ENCODE results near the gene GPR149. TPM values are rescaled to one million over a fixed set of nuclear protein-coding genes. Genes with fewer than 3 reads are reported as not detected.

Gene GPR149
- total RNA-seq, 1 experiment from 2014 or later: not detected

GRCh38 chr3:154389861-154390260 is 40.1 kb downstream of the GPR149 start:
- H3K79me2 ChIP-seq (ENCODE audit: insufficient read depth, low read length): no peaks in the 10 kb centered on the region
- no peak overlapping the region for H3T11ph ChIP-seq (ENCODE audit: low read length)
- H3K23me2 ChIP-seq (ENCODE audit: insufficient read length, low read depth, low read length, poor library complexity, severe bottlenecking): no peaks in the 10 kb centered on the region
- Mint-ChIP-seq H3K4me1 (0 out of 4 replicates have a peak, but pooled peaks cover 0 to 4% of the 10 kb centered on the region in 2 experiments), H3K9me3 (no peaks in the 10 kb centered on the region), H3K27me3 (ENCODE audit: low read depth) (no peaks in the 10 kb centered on the region; the same call in 1 of the 2 replicates), H3K4me3 (no peak overlapping the region), H3K36me3 (ENCODE audit: insufficient read depth in 1 of 3, low read depth in 3 of 3) (no peaks in the 10 kb centered on the region), H3K27ac (no peak overlapping the region)
- no peaks in the 10 kb centered on the region for H3K79me1 ChIP-seq (ENCODE audit: insufficient read depth, low read depth, low read length, poor library complexity, severe bottlenecking)
- no peak overlapping the region for H2AFZ ChIP-seq (ENCODE audit: low read length)
- no peak overlapping the region for H4K8ac ChIP-seq (replicated peaks; ENCODE audit: insufficient read length, low read depth, low read length)
- no peak for DNase-seq
- H3K4me2 ChIP-seq (ENCODE audit: insufficient read depth, insufficient read length, low read length): no peak overlapping the region
- no peak overlapping the region for H4K5ac ChIP-seq (ENCODE audit: insufficient read length, low read depth, low read length)
- no peaks in the 10 kb centered on the region for H3K27me3 ChIP-seq (ENCODE audit: insufficient read depth, low read length)
- H3K27ac ChIP-seq (ENCODE audit: insufficient read length, low read depth, low read length): no peak overlapping the region
- no peak overlapping the region for H2BK120ac ChIP-seq (ENCODE audit: low read depth, low read length, poor library complexity, severe bottlenecking)
- H2BK12ac ChIP-seq (ENCODE audit: insufficient read length, low read depth, low read length): no peak overlapping the region
- WGBS (ENCODE audit: extremely low coverage, insufficient read length, low lambda C conversion rate): no CpG with 5 or more reads among the region's 3 CpGs
- H3K18ac ChIP-seq (ENCODE audit: insufficient read length, low read depth, low read length): no peak overlapping the region
- no peak overlapping the region for H2BK5ac ChIP-seq (ENCODE audit: insufficient read length, low read length)
- no peak overlapping the region for H3K14ac ChIP-seq (ENCODE audit: insufficient read depth, low read length)
- no peaks in the 10 kb centered on the region for H3K9me3 ChIP-seq (ENCODE audit: control insufficient read depth, low read depth, low read length)
- H3K56ac ChIP-seq (ENCODE audit: insufficient read length, low read depth, low read length): no peak overlapping the region
- TF ChIP-seq CTCF (conservative IDR thresholded peaks at IDR 0.05): no peak
- H2BK20ac ChIP-seq (ENCODE audit: low read depth, low read length, poor library complexity, severe bottlenecking): no peak overlapping the region
- H3K4ac ChIP-seq (ENCODE audit: low read depth, low read length): no peak overlapping the region
- no peak overlapping the region for H4K91ac ChIP-seq (ENCODE audit: insufficient read length, low read depth, low read length)
- H2BK15ac ChIP-seq (ENCODE audit: low read depth, low read length): no peak overlapping the region
- H3K4me1 ChIP-seq (ENCODE audit: insufficient read depth, low read length): no peaks in the 10 kb centered on the region
- H3K23ac ChIP-seq (ENCODE audit: insufficient read length, low read depth, low read length): no peak overlapping the region
- no peak overlapping the region for H3K9ac ChIP-seq (ENCODE audit: extremely low read depth, insufficient read length, low read length)
- no peaks in the 10 kb centered on the region for H4K20me1 ChIP-seq (ENCODE audit: control insufficient read depth, insufficient read depth, insufficient read length)
- H2AK5ac ChIP-seq (ENCODE audit: insufficient read length, low read length): no peak overlapping the region
